WTC11 (cell line): ENCODE data around the gene MKNK2.

Source experiments
- CREB1 ChIP-seq: sonication (generic); formaldehyde crosslinking; IDR thresholded peaks from 2 replicates; pipeline ENCODE4 v1.8.0; 2023; ENCODE audit warnings: mild to moderate bottlenecking, missing genetic modification reagents
- CREM ChIP-seq: sonication (generic); formaldehyde crosslinking; IDR thresholded peaks from 2 replicates; pipeline ENCODE4 v1.8.1; 2022; ENCODE audit warnings: mild to moderate bottlenecking, missing genetic modification reagents, moderate library complexity
- FOXP1 ChIP-seq: sonication (generic); formaldehyde crosslinking; IDR thresholded peaks from 2 replicates; pipeline ENCODE4 v1.8.0; 2022; ENCODE audit warnings: missing genetic modification reagents, mild to moderate bottlenecking, moderate library complexity, borderline replicate concordance
- JUN ChIP-seq: sonication (generic); formaldehyde crosslinking; IDR thresholded peaks from 2 replicates; pipeline ENCODE4 v1.8.0; 2023; ENCODE audit warnings: mild to moderate bottlenecking, missing genetic modification reagents
- TF ChIP-seq, protein P1 (sequence below): sonication (generic); formaldehyde crosslinking; IDR thresholded peaks from 2 replicates; pipeline ENCODE4 v1.8.0; 2023; ENCODE audit warnings: missing genetic modification reagents, mild to moderate bottlenecking, borderline replicate concordance
- TF ChIP-seq, protein P2 (sequence below): fragments of 200-600 bp; IDR thresholded peaks from 2 replicates; pipeline ENCODE4 v1.8.0; 2022; ENCODE audit warnings: antibody characterized with exemption
- TF ChIP-seq, protein P3 (sequence below): sonication (generic); formaldehyde crosslinking; IDR thresholded peaks from 2 replicates; pipeline ENCODE4 v1.8.1; 2023; ENCODE audit warnings: mild to moderate bottlenecking, missing genetic modification reagents, moderate library complexity
- TF ChIP-seq, protein P4 (sequence below): sonication (generic); formaldehyde crosslinking; conservative IDR thresholded peaks from 2 replicates; pipeline ENCODE4 v1.8.1; 2022; ENCODE audit warnings: mild to moderate bottlenecking, missing genetic modification reagents
- TF ChIP-seq, protein P5 (sequence below): sonication (generic); formaldehyde crosslinking; IDR thresholded peaks from 2 replicates; pipeline ENCODE4 v1.8.1; 2023; ENCODE audit warnings: mild to moderate bottlenecking, moderate library complexity, missing genetic modification reagents

DNA sequence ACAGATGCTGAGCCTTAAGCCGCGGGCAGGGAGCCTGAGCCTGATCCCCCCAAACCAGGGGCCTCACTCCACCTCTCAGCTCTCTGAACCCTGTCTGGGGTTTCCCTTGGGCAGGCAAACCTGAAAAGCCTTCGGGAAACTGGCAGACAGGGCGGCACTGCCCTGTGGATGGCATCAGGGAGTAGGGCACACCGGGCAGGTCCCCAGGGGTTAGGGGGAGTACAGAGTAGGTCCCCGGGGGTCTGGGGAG, 9.7 kb downstream of the MKNK2 start:
- TF ChIP-seq, protein P1, sequence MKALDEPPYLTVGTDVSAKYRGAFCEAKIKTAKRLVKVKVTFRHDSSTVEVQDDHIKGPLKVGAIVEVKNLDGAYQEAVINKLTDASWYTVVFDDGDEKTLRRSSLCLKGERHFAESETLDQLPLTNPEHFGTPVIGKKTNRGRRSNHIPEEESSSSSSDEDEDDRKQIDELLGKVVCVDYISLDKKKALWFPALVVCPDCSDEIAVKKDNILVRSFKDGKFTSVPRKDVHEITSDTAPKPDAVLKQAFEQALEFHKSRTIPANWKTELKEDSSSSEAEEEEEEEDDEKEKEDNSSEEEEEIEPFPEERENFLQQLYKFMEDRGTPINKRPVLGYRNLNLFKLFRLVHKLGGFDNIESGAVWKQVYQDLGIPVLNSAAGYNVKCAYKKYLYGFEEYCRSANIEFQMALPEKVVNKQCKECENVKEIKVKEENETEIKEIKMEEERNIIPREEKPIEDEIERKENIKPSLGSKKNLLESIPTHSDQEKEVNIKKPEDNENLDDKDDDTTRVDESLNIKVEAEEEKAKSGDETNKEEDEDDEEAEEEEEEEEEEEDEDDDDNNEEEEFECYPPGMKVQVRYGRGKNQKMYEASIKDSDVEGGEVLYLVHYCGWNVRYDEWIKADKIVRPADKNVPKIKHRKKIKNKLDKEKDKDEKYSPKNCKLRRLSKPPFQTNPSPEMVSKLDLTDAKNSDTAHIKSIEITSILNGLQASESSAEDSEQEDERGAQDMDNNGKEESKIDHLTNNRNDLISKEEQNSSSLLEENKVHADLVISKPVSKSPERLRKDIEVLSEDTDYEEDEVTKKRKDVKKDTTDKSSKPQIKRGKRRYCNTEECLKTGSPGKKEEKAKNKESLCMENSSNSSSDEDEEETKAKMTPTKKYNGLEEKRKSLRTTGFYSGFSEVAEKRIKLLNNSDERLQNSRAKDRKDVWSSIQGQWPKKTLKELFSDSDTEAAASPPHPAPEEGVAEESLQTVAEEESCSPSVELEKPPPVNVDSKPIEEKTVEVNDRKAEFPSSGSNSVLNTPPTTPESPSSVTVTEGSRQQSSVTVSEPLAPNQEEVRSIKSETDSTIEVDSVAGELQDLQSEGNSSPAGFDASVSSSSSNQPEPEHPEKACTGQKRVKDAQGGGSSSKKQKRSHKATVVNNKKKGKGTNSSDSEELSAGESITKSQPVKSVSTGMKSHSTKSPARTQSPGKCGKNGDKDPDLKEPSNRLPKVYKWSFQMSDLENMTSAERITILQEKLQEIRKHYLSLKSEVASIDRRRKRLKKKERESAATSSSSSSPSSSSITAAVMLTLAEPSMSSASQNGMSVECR, result no peak
- TF ChIP-seq, protein P2, sequence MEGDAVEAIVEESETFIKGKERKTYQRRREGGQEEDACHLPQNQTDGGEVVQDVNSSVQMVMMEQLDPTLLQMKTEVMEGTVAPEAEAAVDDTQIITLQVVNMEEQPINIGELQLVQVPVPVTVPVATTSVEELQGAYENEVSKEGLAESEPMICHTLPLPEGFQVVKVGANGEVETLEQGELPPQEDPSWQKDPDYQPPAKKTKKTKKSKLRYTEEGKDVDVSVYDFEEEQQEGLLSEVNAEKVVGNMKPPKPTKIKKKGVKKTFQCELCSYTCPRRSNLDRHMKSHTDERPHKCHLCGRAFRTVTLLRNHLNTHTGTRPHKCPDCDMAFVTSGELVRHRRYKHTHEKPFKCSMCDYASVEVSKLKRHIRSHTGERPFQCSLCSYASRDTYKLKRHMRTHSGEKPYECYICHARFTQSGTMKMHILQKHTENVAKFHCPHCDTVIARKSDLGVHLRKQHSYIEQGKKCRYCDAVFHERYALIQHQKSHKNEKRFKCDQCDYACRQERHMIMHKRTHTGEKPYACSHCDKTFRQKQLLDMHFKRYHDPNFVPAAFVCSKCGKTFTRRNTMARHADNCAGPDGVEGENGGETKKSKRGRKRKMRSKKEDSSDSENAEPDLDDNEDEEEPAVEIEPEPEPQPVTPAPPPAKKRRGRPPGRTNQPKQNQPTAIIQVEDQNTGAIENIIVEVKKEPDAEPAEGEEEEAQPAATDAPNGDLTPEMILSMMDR, result no peak
- TF ChIP-seq, protein P3, sequence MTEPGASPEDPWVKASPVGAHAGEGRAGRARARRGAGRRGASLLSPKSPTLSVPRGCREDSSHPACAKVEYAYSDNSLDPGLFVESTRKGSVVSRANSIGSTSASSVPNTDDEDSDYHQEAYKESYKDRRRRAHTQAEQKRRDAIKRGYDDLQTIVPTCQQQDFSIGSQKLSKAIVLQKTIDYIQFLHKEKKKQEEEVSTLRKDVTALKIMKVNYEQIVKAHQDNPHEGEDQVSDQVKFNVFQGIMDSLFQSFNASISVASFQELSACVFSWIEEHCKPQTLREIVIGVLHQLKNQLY (CRISPR knock-in tag), result no peak
- TF ChIP-seq CREB1 (CRISPR knock-in tag) (no peak), JUN (CRISPR knock-in tag) (no peak), CREM (CRISPR knock-in tag) (no peak), FOXP1 (CRISPR knock-in tag) (no peak)
- TF ChIP-seq, protein P4, sequence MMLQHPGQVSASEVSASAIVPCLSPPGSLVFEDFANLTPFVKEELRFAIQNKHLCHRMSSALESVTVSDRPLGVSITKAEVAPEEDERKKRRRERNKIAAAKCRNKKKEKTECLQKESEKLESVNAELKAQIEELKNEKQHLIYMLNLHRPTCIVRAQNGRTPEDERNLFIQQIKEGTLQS (CRISPR knock-in tag), result no peak
- TF ChIP-seq, protein P5, sequence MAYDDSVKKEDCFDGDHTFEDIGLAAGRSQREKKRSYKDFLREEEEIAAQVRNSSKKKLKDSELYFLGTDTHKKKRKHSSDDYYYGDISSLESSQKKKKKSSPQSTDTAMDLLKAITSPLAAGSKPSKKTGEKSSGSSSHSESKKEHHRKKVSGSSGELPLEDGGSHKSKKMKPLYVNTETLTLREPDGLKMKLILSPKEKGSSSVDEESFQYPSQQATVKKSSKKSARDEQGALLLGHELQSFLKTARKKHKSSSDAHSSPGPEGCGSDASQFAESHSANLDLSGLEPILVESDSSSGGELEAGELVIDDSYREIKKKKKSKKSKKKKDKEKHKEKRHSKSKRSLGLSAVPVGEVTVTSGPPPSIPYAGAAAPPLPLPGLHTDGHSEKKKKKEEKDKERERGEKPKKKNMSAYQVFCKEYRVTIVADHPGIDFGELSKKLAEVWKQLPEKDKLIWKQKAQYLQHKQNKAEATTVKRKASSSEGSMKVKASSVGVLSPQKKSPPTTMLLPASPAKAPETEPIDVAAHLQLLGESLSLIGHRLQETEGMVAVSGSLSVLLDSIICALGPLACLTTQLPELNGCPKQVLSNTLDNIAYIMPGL (CRISPR knock-in tag), result no peak
